HG03457 (cell line): ENCODE data around the gene THRSP.
"Not testable (repeated sequence)": the region's sequence is repeated elsewhere in the genome, so short reads cannot be mapped to it uniquely, and the experiment has no call there.

Experiments
- ATAC-seq: cut with Tn5 transposase; IDR thresholded peaks from one replicate; pipeline ENCODE4 v1.9.1; 2021; ENCODE audit warnings: moderate number of reproducible peaks; ENCODE audit not compliant: unreplicated experiment

THRSP gene, protein sequence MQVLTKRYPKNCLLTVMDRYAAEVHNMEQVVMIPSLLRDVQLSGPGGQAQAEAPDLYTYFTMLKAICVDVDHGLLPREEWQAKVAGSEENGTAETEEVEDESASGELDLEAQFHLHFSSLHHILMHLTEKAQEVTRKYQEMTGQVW

DNA sequence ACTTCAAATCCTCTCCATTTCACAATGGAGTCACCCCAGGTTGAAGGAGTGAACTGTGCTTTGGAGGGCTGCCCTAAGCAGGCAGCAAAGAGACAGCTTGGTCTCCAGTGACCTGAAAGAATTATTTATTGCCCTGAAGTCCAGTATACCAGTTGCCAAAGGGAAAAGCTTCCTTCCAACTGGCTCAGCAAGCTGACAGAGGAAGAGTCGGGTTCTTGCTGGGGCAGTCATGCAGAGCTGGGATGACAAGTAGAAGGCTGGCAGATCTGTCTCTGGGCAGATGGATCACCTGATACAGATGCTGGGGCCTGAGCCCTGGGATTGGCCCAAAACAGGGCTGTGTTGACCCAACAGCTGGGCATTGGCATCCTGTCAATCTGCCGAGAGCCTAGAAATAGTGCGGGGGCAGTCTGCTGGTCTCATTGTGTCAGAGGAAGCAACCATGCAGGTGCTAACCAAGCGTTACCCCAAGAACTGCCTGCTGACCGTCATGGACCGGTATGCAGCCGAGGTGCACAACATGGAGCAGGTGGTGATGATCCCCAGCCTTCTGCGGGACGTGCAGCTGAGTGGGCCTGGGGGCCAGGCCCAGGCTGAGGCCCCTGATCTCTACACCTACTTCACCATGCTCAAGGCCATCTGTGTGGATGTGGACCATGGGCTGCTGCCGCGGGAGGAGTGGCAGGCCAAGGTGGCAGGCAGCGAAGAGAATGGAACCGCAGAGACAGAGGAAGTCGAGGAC lies at the start of gene THRSP:
THRSP (plus strand) TSS at position 422 of the 742 bp plus-strand sequence; CDS start at position 443, 21 bp downstream.
- no peak for ATAC-seq

DNA sequence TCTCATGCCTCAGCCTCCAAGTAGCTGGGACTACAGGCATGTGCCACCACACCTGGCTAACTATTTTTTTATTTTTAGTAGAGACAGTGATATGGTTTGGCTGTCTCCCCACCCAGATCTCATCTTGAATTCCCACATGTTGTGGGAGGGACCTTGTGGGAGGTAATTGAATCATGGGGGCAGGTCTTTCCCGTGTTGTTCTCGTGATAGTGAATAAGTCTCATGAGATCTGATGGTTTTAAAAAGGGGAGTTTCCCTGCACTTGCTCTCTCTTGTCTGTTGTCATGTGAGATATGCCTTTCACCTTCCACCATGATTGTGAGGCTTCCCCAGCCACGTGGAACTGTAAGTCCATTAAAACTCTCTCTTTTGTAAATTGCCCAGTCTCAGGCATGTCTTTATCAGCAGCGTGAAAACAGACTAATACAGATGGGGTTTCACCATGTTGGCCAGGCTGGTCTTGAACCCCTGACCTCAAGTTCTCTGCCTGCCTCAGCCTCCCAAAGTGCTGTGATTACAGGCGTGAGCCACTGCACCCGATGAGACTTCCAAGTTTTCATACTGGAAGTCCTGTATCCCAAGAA lies 48.6 kb upstream of the THRSP start:
- not testable (repeated sequence) for ATAC-seq

DNA sequence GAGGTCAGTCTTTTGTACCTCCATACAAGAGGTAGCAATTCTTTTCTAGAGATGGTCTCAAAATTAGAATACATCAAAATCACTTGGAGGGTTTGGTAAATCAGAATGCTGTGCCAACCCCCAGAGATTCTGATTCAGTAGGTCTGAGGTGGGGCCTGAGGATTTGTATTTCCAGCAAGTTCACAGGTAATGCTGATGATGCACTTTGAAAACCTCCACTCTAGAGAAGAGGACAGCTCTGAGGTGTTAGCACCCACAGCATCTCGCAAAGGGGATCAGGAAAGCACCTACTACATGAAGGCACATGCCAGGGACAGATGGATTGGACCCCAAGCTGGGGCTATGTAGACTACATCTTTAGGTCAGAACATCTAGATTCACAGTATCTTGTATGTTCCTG lies 47.8 kb upstream of the THRSP start:
- no peak for ATAC-seq

DNA sequence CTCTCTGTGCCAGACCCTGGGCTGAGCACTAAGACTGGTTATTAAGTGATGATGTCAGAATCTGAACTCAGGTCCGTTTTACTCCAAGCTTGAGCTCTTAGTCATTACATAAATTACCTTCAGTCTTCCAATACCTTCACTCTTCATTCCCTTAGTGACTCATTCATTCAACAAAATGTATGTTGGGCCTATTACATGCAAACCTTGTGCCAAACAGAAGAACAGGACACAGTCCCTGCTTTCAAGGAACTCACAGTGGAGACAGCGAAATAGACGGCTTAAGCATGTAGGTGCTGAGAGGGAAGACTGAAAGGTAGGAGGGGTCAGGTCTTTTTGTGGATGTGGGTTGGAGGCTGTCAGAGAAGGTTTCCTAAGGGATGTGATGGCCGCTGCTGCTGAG lies 43.9 kb upstream of the THRSP start:
- ATAC-seq = no peak

DNA sequence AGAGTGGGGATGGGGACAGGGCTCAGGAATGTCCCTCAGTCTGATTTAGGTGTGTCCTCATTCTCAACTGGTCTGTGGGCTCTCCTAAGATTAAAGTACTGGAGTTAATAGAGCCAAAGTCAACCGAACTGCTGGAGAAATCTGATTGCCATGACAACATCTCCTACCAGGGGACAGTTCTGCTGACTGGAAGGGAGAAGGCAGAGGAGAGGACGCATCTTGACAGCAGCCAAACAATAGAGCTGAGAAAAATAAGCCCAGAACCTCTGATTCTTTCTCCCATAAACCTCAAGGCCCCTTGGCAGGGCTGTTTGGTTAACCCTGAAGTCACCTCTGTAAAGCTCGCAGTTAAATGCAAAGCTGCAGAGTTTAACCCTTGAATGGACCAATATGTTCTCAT lies 43.4 kb upstream of the THRSP start:
- no peak for ATAC-seq

DNA sequence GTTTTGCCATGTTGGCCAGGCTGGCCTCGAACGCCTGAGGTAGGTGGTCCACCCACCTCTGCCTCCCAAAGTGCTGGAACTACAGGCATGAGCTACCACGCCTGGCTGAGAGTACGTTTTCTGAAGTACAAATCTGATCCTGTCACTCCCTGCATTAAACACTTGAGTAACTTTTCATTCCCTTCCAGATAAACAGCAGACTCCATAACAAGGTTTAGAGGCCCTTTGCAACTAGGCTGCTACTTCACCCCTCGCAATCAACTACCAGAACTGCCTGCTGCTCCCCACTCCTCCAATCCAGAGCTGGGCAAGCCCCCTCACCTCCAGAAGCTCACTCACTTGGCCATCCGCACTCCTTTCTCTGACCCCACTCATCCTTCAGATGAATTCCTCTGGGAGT lies 42.0 kb upstream of the THRSP start:
- no peak for ATAC-seq

DNA sequence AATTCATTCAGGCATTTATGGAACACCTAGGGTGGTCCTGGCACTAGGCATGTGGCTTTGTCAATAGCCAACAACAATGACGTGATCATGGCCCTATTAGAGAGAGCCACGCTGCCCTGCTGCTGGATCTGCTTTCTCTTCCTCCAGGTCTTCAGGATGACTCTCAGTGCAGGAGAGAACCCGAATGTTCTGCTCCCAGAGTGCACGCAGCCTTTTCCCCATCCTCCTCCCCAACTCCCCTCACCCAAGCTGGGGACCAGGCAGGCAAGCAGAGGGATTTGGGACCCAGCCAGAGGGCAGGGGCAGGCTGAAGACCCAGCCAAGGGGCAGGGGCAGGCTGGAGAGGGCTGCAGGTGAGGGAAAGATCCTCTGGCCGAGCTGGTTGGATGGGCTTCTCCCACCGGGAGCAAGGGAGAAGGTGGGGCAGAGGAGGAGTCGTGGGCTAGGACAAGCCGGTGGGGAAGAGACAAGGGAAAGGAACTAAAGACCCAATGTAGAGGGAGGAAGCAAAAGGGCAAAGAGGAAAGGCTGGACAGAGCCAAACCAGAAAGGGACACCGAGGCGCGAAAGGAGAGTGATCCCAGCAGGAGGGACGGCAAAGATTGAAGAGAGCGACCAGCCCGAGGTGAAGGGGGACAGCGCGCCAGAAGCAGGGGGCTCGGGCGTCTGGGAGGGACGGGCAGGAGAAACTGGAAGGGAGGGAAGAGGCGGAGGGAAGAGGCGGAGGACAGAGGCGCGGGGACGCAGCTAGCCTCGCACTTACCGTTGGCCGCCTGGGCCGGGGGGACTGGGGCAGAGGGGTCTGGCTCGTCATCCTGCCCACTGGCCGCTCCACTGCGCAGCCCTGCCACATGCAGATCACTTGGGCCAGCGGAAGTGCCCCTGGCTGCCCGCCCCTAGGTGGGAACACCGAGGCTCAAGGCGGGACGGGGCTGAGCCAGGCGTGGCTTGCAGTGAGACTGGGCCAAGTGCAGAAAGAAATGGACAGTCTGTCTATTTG lies 41.0 kb upstream of the THRSP start, which contains the start of gene KCTD14:
KCTD14 (minus strand) TSS at position 880 of the 1,000 bp plus-strand sequence; CDS start at position 853, 27 bp downstream.
- ATAC-seq = no peak

DNA sequence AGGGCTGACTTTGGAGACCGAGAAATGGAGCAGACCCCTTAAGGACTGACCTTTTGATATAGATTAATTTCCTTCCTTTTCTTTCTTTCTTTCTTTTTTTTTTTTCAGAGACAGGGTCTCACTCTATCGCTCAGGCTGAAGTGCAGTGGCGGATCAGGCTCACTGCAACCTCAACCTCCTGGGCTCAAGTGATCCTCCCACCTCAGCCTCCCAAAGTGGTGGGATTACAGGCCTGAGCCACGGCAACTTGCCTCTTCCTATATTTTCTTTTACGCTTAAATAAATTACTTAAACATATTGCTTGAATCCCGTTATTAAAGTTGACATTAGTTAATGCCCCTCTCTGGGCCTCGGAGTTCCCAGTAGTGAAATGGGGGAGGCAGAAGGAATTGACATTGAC lies 40.2 kb upstream of the THRSP start:
- ATAC-seq = no peak

DNA sequence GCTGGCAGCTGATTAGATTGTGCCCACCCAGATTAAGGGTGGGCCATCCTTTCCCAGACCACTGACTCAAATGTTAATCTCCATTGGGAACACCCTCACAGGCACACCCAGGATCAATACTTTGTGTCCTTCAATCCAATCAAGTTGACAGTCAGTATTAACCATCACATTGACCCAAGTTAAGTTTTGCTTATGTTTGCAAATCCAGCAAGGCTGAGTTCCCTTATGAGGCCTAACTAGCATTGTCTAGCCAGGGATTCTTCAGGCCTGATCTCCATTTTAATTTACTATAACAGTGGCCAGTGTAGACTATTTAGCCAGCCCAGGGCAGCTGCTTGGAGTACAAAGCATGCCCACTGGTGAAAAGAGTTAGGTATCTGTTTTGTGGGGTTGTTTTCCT lies 38.3 kb upstream of the THRSP start:
- no peak for ATAC-seq

DNA sequence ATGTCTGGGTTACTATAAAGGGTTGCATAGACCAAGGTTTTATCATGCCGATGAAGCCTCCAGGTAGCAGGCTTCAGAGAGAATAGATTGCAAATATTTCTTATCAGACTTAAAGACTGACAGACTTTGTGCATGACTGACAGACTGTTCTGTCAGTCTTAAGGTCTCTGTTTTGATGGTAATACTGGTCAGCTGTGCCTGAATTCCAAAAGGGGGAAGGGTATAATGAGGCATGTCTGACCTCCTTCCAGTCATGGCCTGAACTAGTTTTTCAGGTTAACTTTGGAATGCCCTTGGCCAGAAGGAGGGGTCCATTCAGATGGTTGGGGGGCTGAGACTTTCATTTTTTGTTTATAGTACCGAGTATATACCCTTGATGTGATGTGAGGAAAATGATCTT lies 35.9 kb upstream of the THRSP start:
- no peak for ATAC-seq

DNA sequence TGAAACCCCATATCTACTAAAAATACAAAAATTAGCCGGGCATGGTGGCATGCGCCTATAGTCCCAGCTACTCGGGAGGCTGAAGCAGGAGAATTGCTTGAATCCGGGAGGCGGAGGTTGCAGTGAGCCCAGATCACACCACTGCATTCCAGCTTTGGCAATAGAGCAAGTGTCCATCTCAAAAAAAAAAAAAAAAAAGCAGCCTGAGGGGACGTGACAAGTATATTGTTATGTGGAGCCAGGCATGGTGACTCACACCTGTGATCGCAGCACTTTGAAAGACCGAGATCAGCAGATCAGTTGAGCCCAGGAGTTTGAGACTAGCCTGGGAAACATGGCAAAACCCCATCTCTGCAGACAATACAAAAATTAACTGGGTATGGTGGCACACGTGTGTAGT lies 35.2 kb upstream of the THRSP start:
- not testable (repeated sequence) for ATAC-seq

DNA sequence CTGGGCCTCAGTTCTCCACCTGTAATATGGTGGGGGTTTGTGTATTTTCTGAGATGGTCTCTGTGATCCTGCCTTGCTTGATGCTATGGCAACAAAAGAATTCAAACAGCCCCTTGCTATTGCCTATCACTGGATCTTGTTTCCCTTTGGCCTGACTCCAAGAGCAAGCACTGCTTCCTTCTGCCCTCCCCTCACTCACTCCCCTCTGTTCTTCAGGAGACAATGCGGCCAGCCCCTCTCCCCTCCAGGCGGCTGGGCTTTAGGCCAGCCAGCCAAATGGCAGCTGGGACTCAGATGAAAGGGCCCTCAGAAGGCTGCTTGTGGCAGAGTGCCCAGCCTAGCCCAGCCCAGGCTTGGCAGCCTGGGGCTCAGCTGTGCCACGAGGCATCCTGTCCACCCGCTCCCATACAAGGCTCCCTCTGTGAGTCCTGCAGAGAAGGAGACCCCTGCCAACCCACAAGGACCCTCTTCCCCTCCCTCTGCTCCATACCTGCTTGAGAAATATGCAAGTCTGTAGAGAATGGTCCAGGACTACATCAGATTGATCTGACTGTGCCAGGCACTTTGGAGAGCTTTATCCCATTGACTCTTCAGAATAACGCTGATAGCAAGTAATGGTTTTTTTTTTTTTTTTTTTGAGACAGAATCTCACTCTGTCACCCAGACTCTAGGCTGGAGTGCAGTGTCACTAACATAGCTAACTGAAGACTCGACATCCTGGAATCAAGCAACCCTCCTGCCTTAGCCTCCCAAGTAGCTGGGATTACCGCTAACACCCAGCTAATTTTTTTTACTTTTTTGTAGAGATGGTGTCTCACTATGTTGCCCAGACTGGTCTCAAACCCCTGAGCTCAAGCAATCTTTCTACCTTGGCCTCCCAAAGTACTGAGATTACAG lies 33.0 kb upstream of the THRSP start:
- no peak for ATAC-seq

DNA sequence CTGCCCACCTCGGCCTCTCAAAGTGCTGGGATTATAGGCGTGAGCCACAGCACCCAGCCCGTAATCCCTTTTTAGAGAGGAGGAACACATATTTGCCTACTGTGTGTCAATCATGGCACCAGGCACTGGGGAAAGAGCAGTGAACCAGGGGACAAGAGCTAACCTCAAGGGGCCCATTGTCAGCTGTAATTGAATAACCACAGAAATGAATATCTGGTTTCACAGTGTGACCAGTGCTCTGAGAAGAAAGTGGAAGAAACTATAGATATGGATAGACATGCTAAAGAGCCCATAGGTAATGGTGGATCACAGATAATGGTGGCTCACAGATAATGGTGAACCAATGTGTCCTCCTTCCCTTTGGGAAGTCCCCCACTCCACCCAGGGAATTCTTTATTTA lies 32.0 kb upstream of the THRSP start:
- peak; percentile 59 for ATAC-seq

DNA sequence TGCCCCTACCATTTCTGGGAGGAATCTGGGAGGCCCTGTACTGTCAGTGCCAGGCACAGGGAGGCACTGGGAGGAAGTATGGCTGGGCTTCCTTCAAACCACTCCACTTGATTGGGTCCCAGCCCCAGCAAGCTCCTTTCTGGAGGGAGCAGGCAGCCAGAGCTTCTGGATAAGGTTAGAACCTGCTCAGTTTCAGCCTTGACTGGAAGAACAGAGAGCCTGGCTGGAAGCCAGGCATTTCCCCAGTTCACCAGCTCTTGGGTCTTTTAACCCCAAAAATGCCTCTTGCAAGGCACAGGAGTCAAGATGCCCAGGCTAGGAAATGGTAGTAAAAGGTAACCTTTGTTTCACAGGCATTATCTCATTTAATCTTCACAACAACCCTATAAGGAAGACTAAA lies 31.6 kb upstream of the THRSP start:
- ATAC-seq = no peak

DNA sequence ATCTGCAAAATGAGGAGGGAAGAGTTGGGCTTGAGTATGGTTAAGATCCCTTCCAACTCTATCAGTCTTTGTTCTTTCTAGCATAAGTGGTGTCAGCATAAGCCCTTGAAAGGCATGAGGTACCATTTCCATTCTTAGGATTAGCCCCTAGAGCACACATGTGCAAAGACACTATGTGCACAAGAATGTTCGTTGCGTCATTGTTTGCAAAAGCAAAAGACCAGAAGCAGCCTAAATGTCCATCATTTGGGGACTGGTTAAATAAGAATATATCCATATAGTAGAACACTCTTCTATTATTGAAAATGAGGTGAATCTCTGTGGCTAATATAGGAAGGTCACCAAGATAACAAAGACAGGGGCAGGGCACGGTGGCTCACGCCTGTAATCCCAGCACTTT lies 30.6 kb upstream of the THRSP start:
- no peak for ATAC-seq

DNA sequence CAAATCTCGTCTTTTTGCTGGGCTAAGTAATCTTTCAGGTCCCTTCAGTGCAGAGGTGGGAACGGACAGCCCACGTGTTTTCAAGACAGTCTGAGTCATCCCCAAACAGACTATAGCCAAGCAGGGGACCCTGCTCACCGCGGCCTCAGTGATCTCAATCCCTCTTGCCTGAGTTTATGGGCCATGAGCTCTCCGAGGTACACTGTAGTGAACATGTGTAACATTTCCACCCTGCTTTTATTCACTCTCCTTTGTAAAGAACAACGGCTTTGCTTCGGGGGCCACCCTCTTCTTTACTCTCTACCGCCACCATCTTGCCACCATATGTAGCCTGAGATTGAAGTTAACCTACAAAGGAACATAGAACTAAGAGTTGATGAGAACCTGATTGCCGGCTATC lies 29.0 kb upstream of the THRSP start:
- ATAC-seq = no peak

DNA sequence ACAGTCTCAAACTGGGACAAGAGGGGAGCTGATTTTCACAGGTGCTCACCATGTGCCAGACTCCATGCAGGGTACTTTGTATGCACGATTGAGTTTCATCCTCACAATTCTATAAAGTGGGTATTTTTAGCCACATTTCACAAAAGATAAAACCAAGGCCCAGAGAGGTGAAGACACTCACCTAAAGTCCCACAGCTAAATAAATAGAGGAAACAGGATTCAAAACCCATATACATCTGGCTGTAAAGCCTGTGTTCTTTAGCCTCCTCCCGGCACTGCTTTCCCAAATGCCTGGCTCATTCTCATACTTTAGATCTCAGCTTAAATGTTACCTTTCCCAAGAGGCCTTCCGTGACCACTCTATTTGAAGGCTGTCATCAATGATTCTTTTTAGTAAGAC lies 27.3 kb upstream of the THRSP start:
- ATAC-seq = no peak

DNA sequence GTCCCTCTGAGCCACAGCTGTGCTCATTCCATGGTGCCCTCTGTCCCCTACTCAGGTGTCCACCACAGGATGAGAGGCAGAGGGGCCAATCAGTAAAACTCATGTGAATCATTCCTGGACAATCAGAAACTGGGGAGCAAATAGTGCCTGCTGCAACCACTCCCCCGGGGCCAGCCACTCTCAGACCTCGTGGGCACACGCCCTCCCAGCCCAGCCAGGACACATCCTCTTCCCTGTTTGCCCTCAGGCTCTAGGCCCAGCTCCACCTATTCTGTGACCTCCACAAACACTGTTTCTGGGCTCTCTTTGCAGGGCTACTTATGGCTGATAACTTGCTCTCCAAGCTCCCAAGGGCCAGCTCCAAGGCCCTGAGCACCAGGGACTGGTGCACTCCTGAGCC lies 26.6 kb upstream of the THRSP start:
- ATAC-seq = no peak

DNA sequence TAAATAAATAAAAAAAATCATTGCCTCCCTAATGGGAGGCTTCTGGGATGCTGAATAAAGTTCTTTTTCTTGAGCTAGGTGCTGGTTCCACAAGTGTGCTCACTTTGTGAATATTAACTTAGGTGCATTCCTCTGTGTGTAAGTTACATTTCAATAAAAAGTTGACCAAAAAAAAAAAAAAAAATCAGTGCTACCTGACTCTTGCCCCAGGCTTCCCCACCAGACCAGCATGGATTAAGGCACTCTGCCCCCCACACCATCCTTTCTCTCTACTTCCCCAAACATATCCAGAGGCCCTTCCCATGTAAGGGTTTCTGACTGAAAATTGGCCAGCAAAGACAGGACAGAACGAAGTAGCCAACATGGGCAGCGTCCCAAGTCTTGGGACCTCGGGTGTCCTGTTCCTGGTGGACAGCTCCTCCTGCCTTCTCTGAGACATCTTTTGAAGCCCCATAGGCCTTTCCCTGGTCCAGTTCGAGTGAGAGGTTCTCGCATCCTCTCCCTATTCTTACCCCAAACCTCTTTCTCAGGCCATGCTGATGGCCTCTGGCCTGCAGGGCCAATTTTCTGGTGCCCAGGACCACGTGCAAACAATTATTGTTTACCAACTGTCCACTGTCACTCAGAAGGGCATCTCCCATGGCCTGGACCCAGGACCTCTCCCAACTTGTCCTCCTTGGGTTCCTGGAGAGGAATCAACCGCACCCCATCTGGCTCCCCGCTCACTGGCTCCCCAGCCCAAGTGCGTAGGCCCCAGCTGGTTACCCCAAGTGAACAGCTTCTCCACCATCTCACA lies 25.6 kb upstream of the THRSP start:
- ATAC-seq = no peak
